Esophagus muscularis mucosa (tissue), 4 donors: Measurements from ENCODE around the gene NAA80.

Source experiments
- EP300 ChIP-seq: sonication (generic); formaldehyde crosslinking; IDR thresholded peaks from one replicate; pipeline ENCODE4 v1.6.1; 2017; ENCODE audit warnings: antibody characterized with exemption
- POLR2A ChIP-seq: fragments of 450-650 bp; IDR thresholded peaks from one replicate; pipeline ENCODE4 v1.6.1; 2017; ENCODE audit warnings: antibody characterized with exemption, moderate library complexity, mild to moderate bottlenecking, low read depth
- POLR2AphosphoS5 ChIP-seq, 2 donors: sonication (generic); formaldehyde crosslinking; IDR thresholded peaks; one replicate each; pipeline ENCODE4 v1.6.1; 2017; ENCODE audit warnings: antibody characterized with exemption in 2 of 2
- TF ChIP-seq, protein P1 (sequence below), 3 experiments: fragments of 200-600 bp in 2 of 3; fragments of 450-650 bp in 1 of 3; sonication (generic) in 2 of 3; IDR thresholded peaks; one replicate each; pipeline ENCODE4 v1.5.1; 2017 to 2019; ENCODE audit warnings: antibody characterized with exemption in 3 of 3, mild to moderate bottlenecking in 2 of 3, moderate library complexity in 1 of 3

DNA sequence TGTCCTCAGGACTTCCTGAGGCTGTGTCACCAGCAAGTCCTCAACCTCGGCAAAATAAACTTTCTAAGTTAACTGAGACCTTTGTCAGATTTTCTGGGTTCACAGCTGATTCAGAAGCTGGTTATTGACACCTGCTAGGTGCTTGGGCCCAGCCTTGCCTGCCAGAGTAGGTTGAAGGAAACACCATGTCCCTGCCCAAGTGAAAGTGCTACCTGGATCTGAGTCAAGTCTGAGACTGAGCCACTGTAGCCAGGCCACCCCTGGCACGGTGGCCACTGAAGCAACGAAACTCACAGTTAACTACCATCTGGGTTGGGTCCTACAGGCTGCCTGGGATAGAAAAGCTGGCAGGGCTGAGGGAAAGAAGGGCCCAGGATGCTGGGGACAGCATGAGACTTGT lies 15.1 kb upstream of the NAA80 start:
- TF ChIP-seq, protein P1, sequence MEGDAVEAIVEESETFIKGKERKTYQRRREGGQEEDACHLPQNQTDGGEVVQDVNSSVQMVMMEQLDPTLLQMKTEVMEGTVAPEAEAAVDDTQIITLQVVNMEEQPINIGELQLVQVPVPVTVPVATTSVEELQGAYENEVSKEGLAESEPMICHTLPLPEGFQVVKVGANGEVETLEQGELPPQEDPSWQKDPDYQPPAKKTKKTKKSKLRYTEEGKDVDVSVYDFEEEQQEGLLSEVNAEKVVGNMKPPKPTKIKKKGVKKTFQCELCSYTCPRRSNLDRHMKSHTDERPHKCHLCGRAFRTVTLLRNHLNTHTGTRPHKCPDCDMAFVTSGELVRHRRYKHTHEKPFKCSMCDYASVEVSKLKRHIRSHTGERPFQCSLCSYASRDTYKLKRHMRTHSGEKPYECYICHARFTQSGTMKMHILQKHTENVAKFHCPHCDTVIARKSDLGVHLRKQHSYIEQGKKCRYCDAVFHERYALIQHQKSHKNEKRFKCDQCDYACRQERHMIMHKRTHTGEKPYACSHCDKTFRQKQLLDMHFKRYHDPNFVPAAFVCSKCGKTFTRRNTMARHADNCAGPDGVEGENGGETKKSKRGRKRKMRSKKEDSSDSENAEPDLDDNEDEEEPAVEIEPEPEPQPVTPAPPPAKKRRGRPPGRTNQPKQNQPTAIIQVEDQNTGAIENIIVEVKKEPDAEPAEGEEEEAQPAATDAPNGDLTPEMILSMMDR (IDR thresholded peaks at IDR 0.05) = no peak
- TF ChIP-seq POLR2A (no peak), EP300 (no peak), POLR2AphosphoS5 (IDR thresholded peaks at IDR 0.05) (no peak)
